Right renal pelvis (tissue), 4 donors: ENCODE data around the gene RIN3. TPM values are rescaled to one million over a fixed set of nuclear protein-coding genes. Genes with fewer than 3 reads are reported as not detected.

Source experiments
- DNase-seq, 4 donors: peaks; one replicate each; pipeline ENCODE4 v3.0.0-alpha.2; 2013; ENCODE audit warnings: low read depth in 4 of 4, low spot score in 3 of 4, missing footprints in 1 of 4
- polyA plus RNA-seq, 4 donors: library from polyadenylated mRNA; unstranded; fragments of 120-200 nt; gene quantifications; one replicate each; pipeline ENCODE4 v1.2.1, GENCODE V29; 2013; ENCODE audit not compliant: insufficient read length in 4 of 4

Gene RIN3
- polyA plus RNA-seq, 4 donors: 5.7 to 7.7 (median 6.7) TPM

GRCh38 chr14:92613681-92614260 lies 100.2 kb downstream of the RIN3 start:
- no peak for DNase-seq

DNA sequence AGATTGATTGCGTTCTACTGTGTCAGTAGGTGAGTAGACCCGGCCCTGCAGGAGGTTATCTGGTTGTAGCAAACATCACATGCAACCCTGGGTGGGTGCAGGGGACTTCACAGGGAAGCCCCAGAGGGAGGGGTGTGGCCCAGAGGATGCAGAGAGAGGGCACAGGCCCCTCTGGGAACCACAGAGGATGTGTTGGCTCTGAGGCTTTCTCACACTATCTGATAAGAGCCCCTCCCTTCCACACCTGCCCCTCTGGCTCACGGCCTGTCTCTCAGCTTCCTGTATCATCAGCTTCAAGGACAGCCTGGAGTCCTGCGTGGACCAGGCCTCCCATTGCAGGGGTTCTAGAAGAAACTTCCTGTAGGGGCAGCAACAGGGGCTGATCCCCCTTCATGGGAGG lies 101.9 kb downstream of the RIN3 start:
- DNase-seq: no peak

- no peak for DNase-seq
Observed at GRCh38 chr14:92616178-92616577, 102.6 kb downstream of the RIN3 start.

GRCh38 chr14:92617581-92617980 lies 104.0 kb downstream of the RIN3 start:
- no peak for DNase-seq

GRCh38 chr14:92619671-92620456 lies 106.3 kb downstream of the RIN3 start:
- DNase-seq: no peak

DNA sequence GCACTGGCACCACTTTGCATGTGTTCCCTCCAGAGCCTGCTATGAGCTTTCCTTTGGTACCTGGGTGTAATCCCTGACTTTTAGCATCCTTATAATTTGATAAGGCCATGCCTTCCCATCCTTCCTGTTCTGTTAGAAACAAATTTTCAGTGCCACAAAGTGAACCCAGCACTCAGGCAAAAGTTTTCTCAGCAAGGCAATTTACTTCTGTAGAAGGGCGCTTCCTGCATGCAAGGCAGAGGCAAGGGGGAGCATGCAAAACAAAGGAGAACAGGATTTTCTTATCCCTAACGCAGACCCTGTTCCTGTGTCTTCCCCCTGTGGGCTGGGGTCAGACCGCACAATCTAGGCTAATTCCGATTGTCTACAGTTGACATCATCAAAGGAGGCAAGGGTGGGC lies 108.7 kb downstream of the RIN3 start:
- DNase-seq: no peak

- DNase-seq: no peak
Observed at GRCh38 chr14:92624764-92625163, 111.2 kb downstream of the RIN3 start.

DNA sequence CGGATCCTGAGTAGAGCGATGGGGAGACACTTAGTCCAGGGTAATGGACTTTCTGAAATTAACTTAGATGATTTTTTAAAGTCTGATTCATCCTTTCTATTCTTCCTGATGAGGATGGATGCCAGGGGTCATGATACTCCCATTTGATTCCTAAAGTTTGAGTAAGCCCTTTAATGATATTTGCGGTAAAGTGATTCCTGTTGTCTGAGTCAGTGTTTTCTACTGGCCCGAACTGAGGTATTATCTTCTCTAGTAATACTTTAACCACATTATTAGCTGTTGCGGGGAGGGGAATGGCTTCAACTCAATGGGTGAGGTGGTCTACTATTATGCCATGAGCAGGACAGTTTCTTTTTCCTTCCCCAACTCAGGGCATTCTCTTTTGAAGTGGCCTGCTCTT lies 111.6 kb downstream of the RIN3 start:
- no peak for DNase-seq

DNA sequence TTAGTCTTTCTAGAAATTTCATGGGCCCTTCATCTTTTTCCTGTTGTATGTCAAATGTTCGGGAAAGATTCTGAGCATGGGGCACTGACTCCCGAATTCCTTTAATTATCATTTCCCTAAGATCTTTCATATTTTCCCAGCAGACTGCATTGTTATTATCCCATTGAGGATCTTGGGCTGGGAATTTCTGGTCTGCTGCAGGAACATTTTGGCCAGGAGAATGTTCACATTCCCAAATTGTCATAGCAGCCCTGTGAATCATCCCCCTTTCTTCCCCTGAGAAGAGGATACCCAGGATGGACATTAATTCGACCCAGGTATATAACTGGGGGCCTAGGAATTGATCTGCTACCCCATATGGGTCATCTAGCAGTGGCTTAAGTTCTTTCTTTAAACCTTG lies 112.5 kb downstream of the RIN3 start:
- DNase-seq: no peak

DNA sequence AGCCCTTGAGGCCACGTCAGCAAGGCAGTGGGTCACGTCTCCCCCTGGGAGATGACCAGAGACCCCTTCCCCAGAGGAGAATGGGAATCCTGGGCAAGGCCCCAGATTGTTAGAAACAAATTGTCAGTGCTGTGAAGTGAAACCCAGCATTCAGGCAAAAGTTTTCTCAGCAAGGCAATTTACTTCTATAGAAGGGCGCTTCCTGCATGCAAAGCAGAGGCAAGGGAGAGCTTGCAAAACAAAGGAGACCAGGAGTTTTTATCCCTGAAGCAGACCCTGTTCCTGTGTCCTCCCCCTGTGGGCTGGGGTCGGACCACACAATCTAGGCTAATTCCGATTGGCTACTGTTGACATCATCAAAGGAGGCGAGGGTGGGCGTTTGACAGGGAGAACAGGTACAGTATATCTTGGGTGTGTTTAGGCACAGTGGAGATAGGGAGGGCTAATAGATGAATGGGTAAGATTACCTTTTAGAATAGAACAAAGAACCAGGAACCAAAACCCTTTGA lies 114.2 kb downstream of the RIN3 start:
- no peak for DNase-seq

- DNase-seq: no peak
Observed at GRCh38 chr14:92628636-92629035, 115.1 kb downstream of the RIN3 start.

DNA sequence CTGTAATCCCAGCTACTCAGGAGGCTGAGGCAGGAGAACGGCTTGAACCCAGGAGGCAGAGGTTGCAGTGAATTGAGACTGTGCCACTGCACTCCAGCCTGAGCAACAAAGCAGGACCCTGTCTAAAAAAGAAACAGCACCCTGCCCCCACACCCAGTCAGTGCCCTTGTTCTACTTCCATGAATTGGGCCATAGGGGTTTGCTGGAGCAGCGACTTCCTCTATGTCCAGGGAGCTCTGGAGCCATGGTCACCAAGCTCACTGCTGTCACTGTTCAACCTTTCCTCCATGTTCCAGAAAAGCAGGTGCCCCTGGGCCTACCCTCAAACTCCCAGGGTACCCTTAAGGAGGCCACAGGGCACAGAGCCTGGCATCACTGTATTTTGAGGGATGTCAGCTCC lies 116.8 kb downstream of the RIN3 start:
- no peak for DNase-seq

GRCh38 chr14:92631098-92631497 lies 117.5 kb downstream of the RIN3 start:
- DNase-seq: no peak

GRCh38 chr14:92632546-92633273 lies 119.1 kb downstream of the RIN3 start:
- no peak for DNase-seq

GRCh38 chr14:92633274-92633616 lies 119.7 kb downstream of the RIN3 start:
- DNase-seq: no peak

- no peak for DNase-seq
Observed at GRCh38 chr14:92633724-92634123, 120.1 kb downstream of the RIN3 start.

DNA sequence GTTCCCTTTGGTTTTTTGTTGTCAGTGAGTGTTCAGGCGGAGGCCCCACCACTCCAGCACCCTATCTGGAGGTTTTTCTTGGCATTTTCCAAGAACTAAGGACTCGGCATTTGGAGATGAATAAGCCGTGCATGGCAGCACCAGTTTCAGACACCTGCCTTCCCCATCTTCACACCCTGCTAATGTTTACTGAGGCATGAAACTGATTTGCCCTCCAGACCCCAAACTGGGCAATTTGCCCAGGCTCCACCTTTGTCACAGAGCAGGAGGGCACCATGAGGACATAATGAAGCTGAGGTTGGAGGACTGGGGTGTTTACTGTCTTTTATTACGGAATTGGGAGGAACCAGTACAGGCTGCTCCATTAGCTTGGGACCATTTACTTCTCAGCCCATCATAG lies 121.5 kb downstream of the RIN3 start:
- peak in 1 of 4 donors; percentile 16 for DNase-seq

DNA sequence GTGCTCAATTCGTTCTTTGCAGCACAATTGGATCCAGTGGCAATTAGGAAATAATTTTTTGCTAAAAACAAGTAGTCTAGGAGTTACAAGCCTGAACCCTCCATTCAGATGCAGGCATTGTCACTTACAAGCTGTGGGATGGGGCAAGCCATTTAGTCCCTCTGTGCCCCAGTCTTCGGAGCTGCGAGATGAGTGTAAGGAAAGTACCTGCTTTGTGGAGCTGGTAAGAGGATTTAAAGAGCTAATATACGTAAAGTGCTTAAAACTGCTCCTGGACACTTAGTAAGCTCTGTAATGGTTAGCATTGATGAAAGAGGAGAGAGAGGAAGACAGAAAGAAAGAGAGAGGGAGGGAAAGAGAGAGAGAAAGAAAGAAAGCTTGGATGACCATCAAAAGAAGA lies 122.3 kb downstream of the RIN3 start:
- DNase-seq: no peak

GRCh38 chr14:92637228-92637627 lies 123.6 kb downstream of the RIN3 start:
- DNase-seq: peak in 1 of 4 donors; percentile 22

- no peak for DNase-seq
Observed at GRCh38 chr14:92637864-92638263, 124.3 kb downstream of the RIN3 start.

GRCh38 chr14:92638266-92638665 lies 124.7 kb downstream of the RIN3 start:
- DNase-seq: no peak

DNA sequence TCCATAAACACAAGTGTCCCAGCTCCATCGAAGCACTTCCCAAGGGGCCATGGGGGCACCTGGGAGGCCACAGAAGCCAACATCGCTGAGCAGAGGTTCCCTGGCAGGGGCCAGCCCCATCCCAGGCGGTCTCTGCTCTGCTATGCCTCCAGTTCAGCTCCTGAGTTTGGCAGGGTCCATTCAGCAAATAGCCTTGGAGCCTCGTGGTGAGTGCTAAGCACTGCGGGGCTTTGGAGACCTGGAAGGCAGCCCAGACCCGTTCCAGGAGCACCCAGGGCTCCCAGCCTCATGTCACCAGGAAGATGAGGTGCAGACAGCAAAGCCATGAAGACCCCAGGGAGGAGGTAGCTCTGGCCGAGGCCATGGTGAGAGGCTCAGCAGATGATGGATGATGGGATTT lies 125.3 kb downstream of the RIN3 start:
- DNase-seq: no peak
